Activated CD8-positive, alpha-beta memory T cell treated with anti-CD3 and anti-CD28 coated beads, Interleukin-2, amount 10 ng/mL, durations not matched to agents 7 days and 5 days (primary cell): Measurements from ENCODE around the gene TUBE1. TPM values are rescaled to one million over a fixed set of nuclear protein-coding genes. Genes with fewer than 3 reads are reported as not detected.
A peak's percentile ranks its signal among the peaks of the same experiment; 100 is the strongest.
"Not testable (repeated sequence)": the region's sequence is repeated elsewhere in the genome, so short reads cannot be mapped to it uniquely, and the experiment has no call there.

Experiments used
- ATAC-seq: fragments of 150-1000 bp; cut with Tn5 transposase; one replicate; pipeline ENCODE4 v1.10.0; 2021; ENCODE audit warnings: moderate library complexity
- CTCF ChIA-PET: fragments of 350-600 bp; sonication (Branson Sonifier 250); formaldehyde crosslinking; loops from one replicate; lab custom pipeline; 2021; ENCODE audit warnings: antibody characterized with exemption; lab: Charles Lee
- DNase-seq: peaks from one replicate; pipeline ENCODE4 v3.0.0-alpha.2; 2020
- H3K27ac Mint-ChIP-seq: one replicate; pipeline ENCODE4 v1.8.0; 2021; ENCODE audit warnings: mild to moderate bottlenecking, mixed read lengths
- H3K27me3 Mint-ChIP-seq: one replicate; pipeline ENCODE4 v1.8.0; 2021; ENCODE audit warnings: mixed read lengths
- H3K36me3 Mint-ChIP-seq: one replicate; pipeline ENCODE4 v1.8.0; 2021; ENCODE audit warnings: mild to moderate bottlenecking, mixed read lengths
- H3K4me1 Mint-ChIP-seq: one replicate; pipeline ENCODE4 v1.8.0; 2021; ENCODE audit warnings: mixed read lengths
- H3K4me3 Mint-ChIP-seq: one replicate; pipeline ENCODE4 v1.8.0; 2021; ENCODE audit warnings: mild to moderate bottlenecking, moderate library complexity, mixed read lengths
- H3K9me3 Mint-ChIP-seq: one replicate; pipeline ENCODE4 v1.8.0; 2022; ENCODE audit warnings: low read depth, mixed read lengths
- total RNA-seq, 2 experiments: library from RNA; stranded (reverse); gene quantifications; one replicate each; pipeline ENCODE4 v1.2.3, GENCODE V29; 2021

The TUBE1 gene
- total RNA-seq, 2 experiments from 2014 or later, result 20.7 to 28.7 TPM

DNA sequence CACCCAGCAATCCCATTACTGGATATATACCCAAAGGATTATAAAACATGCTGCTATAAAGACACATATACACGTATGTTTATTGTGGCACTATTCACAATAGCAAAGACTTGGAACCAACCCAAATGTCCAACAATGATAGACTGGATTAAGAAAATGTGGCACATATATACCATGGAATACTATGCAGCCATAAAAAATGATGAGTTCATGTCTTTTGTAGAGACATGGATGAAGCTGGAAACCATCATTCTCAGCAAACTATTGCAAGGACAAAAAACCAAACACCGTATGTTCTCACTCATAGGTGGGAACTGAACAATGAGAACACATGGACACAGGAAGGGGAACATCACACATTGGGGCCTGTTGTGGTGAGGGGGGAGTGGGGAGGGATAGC, 18.7 kb upstream of the TUBE1 start:
- CTCF ChIA-PET, result not testable (repeated sequence)

DNA sequence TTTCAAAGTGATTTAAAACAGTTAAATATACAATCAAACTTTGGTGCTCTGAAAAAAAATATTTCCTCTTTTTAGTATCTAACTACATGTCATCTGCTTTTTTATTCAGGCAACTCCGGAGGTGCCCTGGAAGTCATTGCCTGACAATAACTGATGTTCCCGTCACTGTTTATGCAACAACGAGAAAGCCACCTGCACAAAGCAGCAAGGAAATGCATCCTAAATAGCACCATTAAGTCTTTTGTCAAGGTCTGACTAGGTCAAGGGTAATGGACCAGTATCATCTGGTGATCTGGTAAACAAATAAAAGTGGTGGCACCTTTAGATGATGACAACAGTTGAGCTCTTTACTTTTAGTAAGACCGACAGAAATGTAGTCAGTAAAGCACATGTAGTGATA, 13.3 kb upstream of the TUBE1 start:
- DNase-seq (no peak), ATAC-seq (no peak)
- Mint-ChIP-seq H3K4me1 (no peaks in the 10 kb centered on the region), H3K27me3 (peaks cover 9% of the 10 kb centered on the region), H3K27ac (no peak overlapping the region), H3K9me3 (no peaks in the 10 kb centered on the region), H3K36me3 (no peaks in the 10 kb centered on the region), H3K4me3 (no peak overlapping the region)
- CTCF ChIA-PET, result no interaction called here

More for the DNA sequence above, 18.7 kb upstream of the TUBE1 start:
- not testable (repeated sequence) for H3K27me3 Mint-ChIP-seq, H3K36me3 Mint-ChIP-seq, H3K9me3 Mint-ChIP-seq, H3K4me3 Mint-ChIP-seq, DNase-seq, H3K4me1 Mint-ChIP-seq, ATAC-seq, H3K27ac Mint-ChIP-seq

DNA sequence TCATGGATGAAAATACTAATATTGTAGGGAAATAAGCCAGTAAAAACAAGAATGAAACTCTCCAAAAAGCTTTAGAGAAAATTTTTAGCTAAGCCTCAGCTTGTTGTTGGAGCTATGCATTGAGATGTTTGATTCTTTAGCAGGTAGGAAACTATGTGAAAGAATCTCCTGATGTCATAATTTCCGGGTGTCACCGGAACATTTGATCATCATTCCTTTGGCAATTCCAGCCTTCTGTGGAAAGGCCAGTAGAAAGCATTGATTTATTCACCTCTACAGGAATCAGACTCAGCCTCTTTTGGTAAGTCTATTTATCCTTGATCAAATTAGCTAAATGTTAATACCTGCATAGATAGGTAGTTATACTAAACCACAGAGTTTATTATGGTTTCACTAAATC, 9.6 kb upstream of the TUBE1 start:
- no peak for ATAC-seq
- Mint-ChIP-seq H3K27ac (no peak overlapping the region), H3K9me3 (no peaks in the 10 kb centered on the region), H3K27me3 (peaks cover 20% of the 10 kb centered on the region), H3K4me3 (no peak overlapping the region), H3K36me3 (no peaks in the 10 kb centered on the region), H3K4me1 (no peaks in the 10 kb centered on the region)
- CTCF ChIA-PET, result no interaction called here
- no peak for DNase-seq

GRCh38 chr6:112087916-112088315, 634 bp upstream of the TUBE1 start:
- ATAC-seq, result no peak
- H3K27me3 Mint-ChIP-seq, result peaks cover 32% of the 10 kb centered on the region
- CTCF ChIA-PET, result interaction anchor here (0.9 to 3.9 kb wide), 9 partner anchors 9 to 1130 kb away, joined by 3 to 66 read pairs (median 5); partner anchors contain the start of gene GTF3C6

GRCh38 chr6:112086744-112087135, 542 bp downstream of the TUBE1 start:
- no peak overlapping the region for H3K27ac Mint-ChIP-seq
- H3K4me1 Mint-ChIP-seq, result peaks cover 7% of the 10 kb centered on the region

More at GRCh38 chr6:112087916-112088315, 634 bp upstream of the TUBE1 start:
- Mint-ChIP-seq H3K4me3 (no peak overlapping the region), H3K9me3 (no peaks in the 10 kb centered on the region), H3K4me1 (peaks cover 7% of the 10 kb centered on the region), H3K27ac (no peak overlapping the region), H3K36me3 (peaks cover 6% of the 10 kb centered on the region)
- DNase-seq, result no peak

DNA sequence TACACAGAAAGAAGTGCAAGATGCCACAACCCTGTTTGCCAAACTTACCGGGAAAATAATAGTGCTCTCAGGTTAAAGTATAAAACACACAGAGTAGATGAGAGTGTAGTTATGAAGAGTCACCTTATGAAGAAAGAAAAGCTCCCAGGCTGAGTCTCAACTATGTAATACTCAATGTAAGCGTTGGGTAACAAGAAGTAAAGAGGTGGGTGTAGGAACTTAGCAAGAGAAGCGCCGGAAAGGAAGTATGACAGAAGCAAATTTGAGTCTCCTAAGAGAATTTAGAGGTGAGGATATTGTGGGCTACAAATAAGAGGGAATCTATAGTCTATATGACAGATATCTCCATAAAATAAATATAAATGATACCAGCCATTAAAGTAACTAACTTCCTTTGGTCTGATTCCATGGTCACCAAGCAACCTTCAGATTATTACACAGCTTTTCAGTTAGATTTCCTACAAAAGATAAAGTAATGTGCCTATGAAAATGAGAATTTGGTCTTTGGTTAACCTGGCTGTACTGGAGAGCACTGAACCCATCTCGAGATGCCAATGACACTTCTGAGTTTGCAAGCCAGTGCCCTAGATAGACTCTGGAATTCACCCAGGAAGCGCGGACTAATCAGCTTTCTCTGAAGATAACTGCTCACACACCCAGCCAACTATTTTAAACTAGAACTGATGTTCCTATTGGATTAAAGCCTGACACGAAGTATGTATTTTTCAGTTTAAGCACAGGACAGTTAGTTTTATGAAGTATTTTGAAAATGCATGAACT, 1.8 kb downstream of the TUBE1 start:
- Mint-ChIP-seq H3K4me1 (peaks cover 7% of the 10 kb centered on the region), H3K27me3 (peaks cover 17% of the 10 kb centered on the region), H3K27ac (no peak overlapping the region), H3K9me3 (no peaks in the 10 kb centered on the region), H3K4me3 (no peak overlapping the region), H3K36me3 (peaks cover 9% of the 10 kb centered on the region)
- DNase-seq (no peak), ATAC-seq (no peak)
- CTCF ChIA-PET, result interaction anchor here (2.8 to 3.9 kb wide), 4 partner anchors 10 to 77 kb away, joined by 9 to 66 read pairs (median 12); no protein-coding TSS in a partner anchor

More at GRCh38 chr6:112086744-112087135, 542 bp downstream of the TUBE1 start:
- ATAC-seq (peak; percentile 4), DNase-seq (no peak)
- CTCF ChIA-PET, result interaction anchor here (0.9 to 3.9 kb wide), 10 partner anchors 8 to 199 kb away, joined by 3 to 66 read pairs (median 5); no protein-coding TSS in a partner anchor
- peaks cover 24% of the 10 kb centered on the region for H3K27me3 Mint-ChIP-seq
- H3K36me3 Mint-ChIP-seq, result peaks cover 6% of the 10 kb centered on the region
- no peaks in the 10 kb centered on the region for H3K9me3 Mint-ChIP-seq
- H3K4me3 Mint-ChIP-seq, result no peak overlapping the region

DNA sequence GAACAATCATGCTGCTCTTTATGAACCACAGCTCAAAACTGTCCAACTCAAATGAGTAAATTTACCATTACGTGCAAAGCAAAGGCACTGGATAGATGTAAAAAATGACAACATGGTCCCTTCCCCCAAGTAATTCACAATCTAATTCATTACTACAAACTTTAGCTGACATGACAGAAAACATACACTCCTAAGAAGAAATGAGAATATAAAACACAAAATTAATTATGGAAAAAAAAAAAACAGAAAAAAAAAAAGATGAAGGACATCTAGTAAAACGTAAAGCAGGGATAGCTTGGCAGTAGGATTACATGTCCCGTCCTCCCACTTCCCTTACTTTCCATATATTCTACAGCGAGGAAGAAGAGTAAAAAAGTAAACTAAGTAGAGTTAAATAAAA, 5.7 kb downstream of the TUBE1 start:
- Mint-ChIP-seq H3K4me3 (no peak overlapping the region), H3K36me3 (peaks cover 18% of the 10 kb centered on the region), H3K27ac (no peak overlapping the region), H3K4me1 (peaks cover 7% of the 10 kb centered on the region), H3K9me3 (no peaks in the 10 kb centered on the region), H3K27me3 (no peaks in the 10 kb centered on the region)
- ATAC-seq (no peak), DNase-seq (no peak)
- CTCF ChIA-PET, result interaction anchor here (0.7 to 1.0 kb wide), 2 partner anchors 81 to 1333 kb away, joined by 3 to 7 read pairs; no protein-coding TSS in a partner anchor

GRCh38 chr6:112066606-112067005, 20.7 kb downstream of the TUBE1 start:
- H3K27me3 Mint-ChIP-seq, result peaks cover 8% of the 10 kb centered on the region

GRCh38 chr6:112065426-112065986, 21.8 kb downstream of the TUBE1 start:
- Mint-ChIP-seq H3K27me3 (peaks cover 8% of the 10 kb centered on the region), H3K36me3 (peaks cover 6% of the 10 kb centered on the region), H3K27ac (no peak overlapping the region), H3K4me3 (no peak overlapping the region), H3K9me3 (no peaks in the 10 kb centered on the region), H3K4me1 (no peaks in the 10 kb centered on the region)
- ATAC-seq (no peak), DNase-seq (no peak)
- CTCF ChIA-PET, result interaction anchor here (1.7 kb wide), 1 partner anchor 21 kb away, joined by 9 read pairs; the partner anchor contains the start of genes FAM229B and TUBE1

More at GRCh38 chr6:112066606-112067005, 20.7 kb downstream of the TUBE1 start:
- no peaks in the 10 kb centered on the region for H3K4me1 Mint-ChIP-seq
- no peak overlapping the region for H3K4me3 Mint-ChIP-seq
- H3K27ac Mint-ChIP-seq, result no peak overlapping the region
- peaks cover 7% of the 10 kb centered on the region for H3K36me3 Mint-ChIP-seq
- no peaks in the 10 kb centered on the region for H3K9me3 Mint-ChIP-seq
- DNase-seq (no peak), ATAC-seq (no peak)
- CTCF ChIA-PET, result no interaction called here

DNA sequence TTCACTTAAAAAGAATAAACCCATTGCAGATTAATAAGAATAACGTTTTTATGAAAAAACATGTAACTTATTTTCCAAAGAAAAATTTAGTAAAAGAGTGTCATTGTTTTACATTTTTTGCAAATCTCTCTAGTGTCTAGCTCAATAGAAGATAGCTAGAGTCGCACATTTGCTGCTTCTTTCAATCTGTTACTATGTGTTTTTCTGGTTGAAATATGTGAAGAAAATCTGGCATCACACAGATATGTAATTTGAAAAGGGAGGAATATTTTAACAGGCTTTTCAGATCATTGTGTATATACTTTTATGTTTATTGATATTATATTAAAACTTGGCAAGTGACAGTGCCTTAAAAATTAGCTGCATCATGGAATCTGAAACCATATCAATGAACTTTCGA, 24.3 kb downstream of the TUBE1 start:
- CTCF ChIA-PET, result no interaction called here
- H3K4me3 Mint-ChIP-seq, result no peak overlapping the region
- H3K27ac Mint-ChIP-seq, result no peak overlapping the region
- H3K4me1 Mint-ChIP-seq, result no peaks in the 10 kb centered on the region
- ATAC-seq (no peak), DNase-seq (no peak)
- H3K36me3 Mint-ChIP-seq, result peaks cover 3% of the 10 kb centered on the region
- no peaks in the 10 kb centered on the region for H3K9me3 Mint-ChIP-seq
- peaks cover 8% of the 10 kb centered on the region for H3K27me3 Mint-ChIP-seq

GRCh38 chr6:112061605-112062004, 25.7 kb downstream of the TUBE1 start:
- CTCF ChIA-PET, result interaction anchor here (1.8 kb wide), 1 partner anchor 101 kb away, joined by 3 read pairs; no protein-coding TSS in a partner anchor
- Mint-ChIP-seq H3K4me1 (no peaks in the 10 kb centered on the region), H3K36me3 (no peaks in the 10 kb centered on the region), H3K27me3 (peaks cover 8% of the 10 kb centered on the region), H3K4me3 (no peak overlapping the region), H3K27ac (no peak overlapping the region), H3K9me3 (no peaks in the 10 kb centered on the region)
- ATAC-seq, result no peak
- no peak for DNase-seq

GRCh38 chr6:112058243-112059032, 28.8 kb downstream of the TUBE1 start:
- H3K4me3 Mint-ChIP-seq, result no peak overlapping the region
- H3K4me1 Mint-ChIP-seq, result no peaks in the 10 kb centered on the region
- CTCF ChIA-PET, result interaction anchor here (0.7 to 2.1 kb wide), 4 partner anchors 9 to 1438 kb away, joined by 3 to 4 read pairs (median 3); no protein-coding TSS in a partner anchor
- peaks cover 9% of the 10 kb centered on the region for H3K27me3 Mint-ChIP-seq
- H3K36me3 Mint-ChIP-seq, result no peaks in the 10 kb centered on the region
- no peaks in the 10 kb centered on the region for H3K9me3 Mint-ChIP-seq
- DNase-seq (no peak), ATAC-seq (no peak)
- no peak overlapping the region for H3K27ac Mint-ChIP-seq
